ENCODE data around the gene NEK6. TPM values are rescaled to one million over a fixed set of nuclear protein-coding genes. Genes with fewer than 3 reads are reported as not detected.

Gene NEK6
- total RNA-seq, 1 experiment from 2014 or later = 43.9 TPM

DNA sequence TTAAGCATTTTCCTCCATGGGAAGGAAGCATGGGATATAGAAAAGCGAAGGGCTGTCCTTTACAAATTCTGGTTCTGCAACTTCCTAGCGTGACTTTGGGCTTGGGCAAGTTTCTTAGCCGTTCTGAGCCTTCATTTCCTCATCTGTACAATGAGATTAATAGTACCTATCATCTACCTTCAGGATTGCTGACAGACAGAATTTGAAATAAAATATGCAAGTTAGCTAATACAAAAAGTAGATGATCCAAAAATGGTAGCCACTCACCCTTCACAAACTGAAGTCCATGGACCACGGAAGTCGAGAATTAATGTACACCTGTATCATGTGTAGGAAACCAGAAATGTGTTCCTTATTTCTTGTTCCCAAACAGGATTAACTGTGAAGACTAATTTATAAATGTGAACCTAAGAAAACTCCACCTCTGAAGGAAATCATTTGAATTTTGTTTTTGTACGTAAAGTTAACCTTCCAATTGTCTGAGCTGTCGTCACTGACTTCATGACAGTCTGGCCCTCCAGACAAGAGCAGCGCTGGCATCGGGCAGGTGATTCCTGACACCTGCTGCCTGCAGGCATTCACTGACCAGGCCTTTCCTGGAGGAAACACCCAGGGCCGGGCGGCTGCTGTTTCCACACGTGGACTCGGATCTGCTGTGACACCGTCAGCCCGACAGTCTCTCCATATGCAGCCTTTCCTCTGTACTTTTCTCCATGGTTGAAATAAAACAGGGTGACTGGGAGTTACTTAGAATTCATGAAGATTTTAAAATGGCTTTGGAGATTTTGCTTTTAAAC is 94.1 kb downstream of the NEK6 start:
- no peak for DNase-seq (ENCODE audit: low read depth)

DNA sequence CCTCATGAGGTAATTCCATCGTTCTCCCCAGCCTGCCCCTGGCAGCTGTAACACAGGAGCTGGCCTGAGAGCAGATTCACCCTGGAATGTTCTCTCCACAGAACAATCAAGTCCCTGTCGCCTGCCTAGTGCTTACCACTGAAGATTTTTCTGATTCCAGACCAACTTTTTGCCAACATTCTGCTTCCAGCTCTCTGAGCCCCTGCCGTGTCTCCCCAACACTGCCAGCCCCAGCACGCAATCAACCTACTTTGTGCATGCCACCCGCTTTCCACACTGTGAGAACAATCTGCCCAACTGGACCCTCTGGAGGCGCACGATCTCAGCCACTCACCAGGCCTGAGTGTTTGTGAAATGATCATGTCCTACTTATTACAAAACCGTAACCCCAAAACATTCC is 94.9 kb downstream of the NEK6 start:
- no peak for DNase-seq (ENCODE audit: low read depth)

DNA sequence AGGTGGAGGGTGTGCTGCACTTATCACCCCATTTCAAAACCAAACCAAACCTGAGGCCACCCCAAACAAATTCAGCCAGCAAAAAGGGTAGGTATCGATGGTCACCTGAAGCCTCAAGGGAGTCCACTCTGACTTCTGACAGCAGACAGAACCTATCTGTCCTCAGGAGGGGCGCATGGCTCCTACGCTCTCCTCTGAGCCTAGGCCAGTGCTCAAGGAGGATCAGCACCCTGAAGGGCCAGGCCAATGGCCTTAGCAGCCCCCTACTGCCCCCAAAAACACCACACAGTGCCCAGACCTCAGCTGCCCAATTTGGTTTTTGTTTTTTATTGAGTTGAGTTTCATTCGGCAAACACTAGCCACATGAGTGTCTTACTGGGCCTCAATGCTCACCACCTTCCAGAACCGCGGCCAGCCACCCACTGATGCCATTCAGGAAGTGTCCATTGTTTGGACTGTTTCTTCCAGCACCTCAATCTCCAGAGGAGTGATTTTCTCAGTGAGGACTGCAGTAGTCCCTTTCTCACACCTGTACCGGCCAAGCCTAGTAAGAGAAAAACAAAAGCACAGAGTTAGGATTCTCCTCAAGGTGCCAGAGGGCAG is 95.5 kb downstream of the NEK6 start:
- no peak for DNase-seq (ENCODE audit: low read depth)

DNA sequence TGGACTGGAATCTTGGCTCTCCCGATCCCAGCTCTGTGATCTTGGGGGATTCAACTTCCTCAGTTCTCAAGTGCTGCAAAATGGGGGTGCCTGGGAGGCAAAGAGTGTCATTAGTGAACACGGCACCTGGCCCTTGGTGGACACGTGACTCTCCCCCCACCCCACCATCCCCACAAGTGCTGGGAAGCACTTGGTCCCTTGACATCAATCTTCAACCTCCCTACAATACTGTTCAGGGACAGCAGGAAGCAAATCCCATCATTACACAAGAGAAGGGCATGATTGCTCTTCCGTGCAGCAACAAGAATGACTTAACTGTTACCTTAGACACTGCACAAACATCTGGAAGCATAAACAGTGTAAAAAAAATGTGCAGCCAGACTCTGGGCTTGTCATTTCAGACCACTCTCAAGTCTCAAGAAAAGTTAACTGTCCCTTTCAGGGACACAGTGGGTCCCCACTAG is 96.1 kb downstream of the NEK6 start:
- DNase-seq (ENCODE audit: low read depth) = no peak

DNA sequence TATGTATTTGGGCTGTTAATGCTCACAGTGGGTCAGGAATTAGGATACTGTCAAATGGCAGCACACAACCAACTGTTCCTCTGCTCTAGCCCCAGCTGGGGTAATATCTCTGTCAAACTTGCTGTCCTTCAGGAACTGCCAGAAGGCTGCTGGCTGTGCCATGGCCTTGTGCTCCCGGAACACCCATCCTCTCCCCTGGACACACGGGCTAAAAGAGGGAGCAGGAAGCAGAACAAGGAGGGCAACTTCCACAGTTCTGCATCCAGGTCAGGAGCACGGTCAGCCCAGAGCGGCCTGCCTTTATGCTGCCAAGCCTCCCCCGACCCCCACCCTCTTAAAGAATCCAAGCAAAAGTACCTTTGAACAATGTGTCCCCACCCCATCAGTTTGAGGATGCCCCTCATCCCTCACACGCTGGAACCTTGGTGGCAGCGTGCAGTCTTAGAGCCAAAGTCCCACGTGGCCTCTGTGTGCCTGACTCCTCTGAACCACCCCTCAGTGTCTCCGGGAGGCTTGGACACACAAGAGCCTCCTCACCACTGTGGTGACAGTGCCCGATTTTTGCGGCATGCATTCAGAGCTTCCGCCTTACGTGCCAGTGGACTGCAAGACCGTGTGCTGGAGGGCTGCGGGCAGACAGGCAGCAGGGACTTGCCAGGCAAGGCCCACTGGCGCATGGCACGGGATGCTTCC is 96.7 kb downstream of the NEK6 start:
- DNase-seq (ENCODE audit: low read depth) = no peak

DNA sequence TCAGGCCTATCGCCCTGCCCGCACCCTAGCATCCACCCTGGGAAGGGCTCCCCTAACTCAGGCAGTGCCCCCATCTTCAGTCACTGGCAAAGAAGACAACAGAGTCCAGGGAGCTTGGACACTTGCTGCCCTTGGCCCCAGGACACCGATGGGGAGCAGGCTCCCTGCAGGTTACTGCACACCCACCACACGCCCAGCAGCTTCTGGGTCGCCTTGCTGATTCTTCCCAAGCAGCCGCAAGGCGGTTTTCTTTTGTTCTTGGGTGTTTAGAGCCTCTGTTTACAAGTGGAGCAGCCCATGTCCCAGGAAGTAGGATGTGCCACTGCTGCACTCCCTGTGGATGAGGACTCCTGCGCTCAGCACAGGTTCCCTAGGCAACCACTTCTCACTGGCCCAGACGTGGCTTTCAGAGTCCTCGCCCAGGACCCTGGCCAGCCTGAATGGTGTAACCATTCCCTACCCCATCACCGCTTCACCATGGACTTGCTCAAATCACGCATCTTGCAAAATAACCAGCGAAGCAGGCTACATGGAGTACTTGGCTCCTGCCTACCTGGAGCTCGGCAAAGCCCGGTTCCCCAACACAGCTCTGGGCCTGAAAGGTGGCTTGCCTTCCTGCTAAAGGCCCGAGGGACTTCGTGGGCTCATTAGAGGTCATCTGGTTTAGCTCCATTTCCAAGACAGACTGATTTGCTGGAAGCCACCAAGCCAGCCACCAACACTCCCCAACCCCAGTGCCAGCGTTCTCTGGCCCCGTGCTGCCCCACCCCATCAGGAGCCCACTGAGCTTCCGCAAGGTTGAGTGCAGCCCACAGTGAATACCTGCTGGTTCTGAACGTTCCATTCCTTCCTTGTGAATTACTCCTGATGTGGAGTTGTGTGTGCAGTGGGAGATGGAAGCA is 97.5 kb downstream of the NEK6 start:
- DNase-seq (ENCODE audit: low read depth) = no peak

DNA sequence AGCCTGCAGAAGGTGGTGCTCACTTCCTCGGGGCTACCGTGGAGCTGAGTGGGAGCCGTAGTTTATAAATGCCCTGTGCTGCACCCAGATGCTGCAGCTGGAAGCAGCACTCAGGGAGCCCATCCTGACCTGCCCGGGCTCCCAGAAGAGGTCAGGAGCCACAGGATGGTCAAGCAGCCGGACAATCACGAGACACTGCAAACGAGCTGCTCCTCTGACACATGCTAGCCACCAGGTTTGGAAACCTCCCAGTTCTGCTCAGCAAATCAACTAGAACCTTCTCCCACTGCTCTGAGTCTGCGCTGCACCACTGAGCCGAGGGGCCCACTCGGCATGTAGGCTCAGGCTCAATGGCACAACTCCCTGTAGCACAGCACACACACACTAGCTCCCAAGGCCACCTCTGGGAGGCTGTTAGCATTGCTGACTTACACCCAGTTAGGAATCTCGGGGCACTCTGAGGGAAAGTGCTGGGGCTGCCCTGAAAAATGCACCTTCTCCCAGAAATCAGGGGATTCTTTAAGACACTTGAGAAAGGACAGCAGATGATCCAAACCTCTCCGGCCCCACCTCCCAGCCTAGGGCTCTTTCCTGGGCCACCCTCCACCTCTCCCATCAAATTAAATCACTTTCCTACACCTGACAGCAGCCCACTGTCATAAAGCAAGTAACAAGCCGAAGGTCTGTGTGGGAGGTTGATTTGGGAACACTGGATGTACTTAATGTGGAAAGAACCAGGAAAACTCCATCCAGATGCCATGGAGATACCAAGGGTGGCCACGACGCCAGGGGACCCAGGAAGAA is 98.4 kb downstream of the NEK6 start:
- DNase-seq (ENCODE audit: low read depth) = no peak

DNA sequence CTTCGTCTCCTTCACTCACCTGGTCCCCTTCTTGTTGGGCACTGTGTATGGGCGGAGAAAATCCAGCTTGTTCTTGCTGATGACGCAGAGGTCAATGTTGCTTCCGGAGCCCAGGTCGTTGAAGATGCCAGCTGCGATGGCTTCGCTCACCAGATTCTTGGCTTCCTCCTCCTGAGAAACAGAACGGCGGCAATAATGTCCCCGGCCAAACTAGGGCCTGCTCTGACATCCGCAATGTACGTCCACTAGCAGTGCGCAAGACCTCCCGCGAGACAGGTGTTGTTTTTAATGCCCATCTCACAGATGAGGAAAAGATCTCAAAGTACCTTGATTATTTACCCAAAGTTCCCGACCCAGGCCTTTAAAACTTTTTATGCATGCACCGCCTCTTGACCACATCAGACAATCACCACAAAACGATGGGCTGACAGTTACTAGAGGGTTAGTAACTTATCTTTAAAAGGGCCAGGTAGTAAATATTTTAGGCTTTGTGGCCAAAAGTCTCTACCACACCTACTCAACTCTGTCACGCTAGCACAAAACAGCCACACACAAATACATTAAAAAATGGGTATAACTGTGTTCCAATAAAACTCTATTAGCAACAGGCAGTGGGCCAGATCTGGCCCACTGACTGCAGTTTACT is 99.1 kb downstream of the NEK6 start:
- DNase-seq (ENCODE audit: low read depth) = no peak

DNA sequence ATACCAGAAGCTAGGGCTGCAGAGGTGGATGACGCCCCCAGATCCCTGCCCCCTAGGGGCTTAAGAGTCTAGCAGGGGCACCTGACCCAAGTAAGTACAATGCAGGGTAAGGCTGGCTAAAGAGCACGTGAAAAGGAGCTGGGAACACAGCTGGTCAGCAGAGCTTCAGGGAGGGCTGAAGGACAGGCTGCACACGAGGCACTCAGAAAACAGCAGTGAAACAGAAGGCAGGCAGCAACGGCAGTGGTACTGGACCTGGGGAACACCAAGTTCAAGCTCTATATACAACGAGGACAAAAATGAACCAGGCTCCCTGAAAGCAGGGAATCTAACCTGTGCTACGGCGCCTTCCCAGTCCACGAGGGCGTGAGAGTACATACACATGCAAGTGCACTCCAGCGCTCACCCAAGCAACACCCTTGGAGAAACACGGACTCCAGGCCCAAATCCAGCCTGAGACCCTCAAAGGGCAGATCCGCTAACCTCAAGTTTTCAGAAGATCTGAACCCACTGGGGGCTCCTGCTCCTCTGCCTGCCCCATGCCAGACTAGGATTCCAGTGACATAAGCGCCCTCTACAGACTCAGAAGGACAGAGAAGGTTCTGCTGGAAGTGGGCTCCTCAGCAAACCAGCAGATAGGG is 100.1 kb downstream of the NEK6 start:
- no peak for DNase-seq (ENCODE audit: low read depth)

DNA sequence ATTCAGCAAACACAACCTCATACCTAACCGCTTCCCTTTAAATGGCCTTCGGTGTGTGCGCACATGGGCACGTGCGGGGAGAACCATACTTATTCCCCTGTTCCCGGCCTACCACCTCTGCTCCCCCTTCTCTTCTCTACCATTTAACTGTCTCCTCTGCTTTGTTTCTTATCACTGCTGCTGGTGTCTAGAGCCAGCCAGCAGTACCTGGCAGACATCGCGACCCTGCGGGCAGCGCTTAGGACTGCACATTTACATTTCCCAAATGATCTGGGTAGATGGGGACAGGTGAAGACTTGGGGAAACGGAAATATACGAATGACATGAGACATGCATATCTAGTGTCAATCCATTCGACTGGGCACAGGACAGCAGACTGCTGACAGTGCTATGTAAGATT is 100.9 kb downstream of the NEK6 start:
- no peak for DNase-seq (ENCODE audit: low read depth)

DNA sequence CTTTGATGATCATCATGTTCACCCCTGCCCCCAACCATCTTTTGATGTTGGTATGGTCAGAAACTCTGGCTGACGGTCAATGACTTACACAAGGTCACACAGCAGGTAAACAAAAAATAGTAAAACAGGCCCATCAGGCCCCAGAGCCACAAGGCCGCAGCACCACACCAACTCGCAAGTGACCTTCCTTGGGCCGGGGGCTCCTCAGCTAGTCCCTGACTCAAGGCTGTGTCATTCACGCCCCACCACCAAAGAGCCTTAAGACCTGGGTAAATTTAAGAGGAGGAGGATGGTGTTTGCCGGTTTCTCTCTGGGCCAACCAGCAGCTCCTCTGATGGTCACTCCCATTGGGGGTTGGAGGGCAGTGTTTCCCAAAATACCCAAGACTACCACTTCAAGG is 101.7 kb downstream of the NEK6 start:
- DNase-seq (ENCODE audit: low read depth) = no peak

DNA sequence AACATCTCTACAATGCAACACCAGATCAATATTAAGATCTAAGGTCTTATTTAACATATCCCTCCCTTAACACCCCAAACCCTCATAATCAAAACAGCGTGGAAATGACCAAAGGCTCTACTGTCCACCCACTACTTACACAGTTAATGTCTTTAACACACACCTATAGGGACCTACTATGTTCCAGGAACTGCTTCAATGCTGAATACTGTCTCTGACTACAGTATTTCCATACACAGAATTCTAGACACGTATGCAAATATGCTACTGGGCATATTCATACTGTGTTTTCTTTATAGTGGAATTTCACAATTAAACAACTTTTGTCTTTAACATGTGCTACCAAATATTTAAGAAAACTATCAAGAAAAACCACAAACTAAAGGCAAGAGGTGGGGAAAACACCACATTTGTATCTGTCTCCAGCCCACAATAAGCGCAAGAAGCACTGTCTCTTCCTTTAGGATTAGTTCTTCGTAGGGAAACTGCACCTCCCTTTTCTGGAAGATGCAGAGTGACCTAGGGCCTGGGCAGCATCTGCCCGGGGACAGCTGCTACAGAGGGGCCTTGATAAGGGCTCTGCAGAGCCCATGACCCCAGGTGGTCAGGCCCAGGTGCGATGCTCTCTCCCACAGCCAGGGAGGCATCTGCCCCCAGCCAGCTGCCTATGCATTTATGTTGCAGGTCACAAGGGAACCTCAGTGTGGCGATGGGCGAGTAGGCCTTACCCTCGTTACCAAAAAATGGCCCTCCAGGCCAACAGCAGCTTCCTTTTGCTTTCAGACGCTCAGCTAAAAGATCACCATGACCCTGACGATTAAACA is 102.3 kb downstream of the NEK6 start:
- DNase-seq (ENCODE audit: low read depth) = no peak

DNA sequence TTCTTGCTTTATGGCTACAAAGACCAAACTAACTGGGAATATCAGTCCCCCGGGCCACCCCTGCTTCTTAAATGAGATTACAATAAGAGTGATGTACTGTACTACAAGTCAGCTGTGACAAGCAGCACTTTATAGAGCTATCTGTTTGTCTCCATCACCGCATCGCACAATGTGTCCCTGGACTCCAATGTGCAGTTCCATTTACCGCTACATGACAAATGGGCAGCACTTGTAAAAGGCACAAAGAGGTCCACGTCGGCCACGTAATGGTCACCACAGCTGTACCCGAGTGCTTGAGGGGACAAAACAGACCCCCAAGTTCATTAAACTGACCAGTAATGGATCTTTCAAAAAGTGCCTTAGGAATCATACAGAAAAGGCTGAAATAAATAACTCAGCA is 103.4 kb downstream of the NEK6 start:
- DNase-seq (ENCODE audit: low read depth) = no peak

DNA sequence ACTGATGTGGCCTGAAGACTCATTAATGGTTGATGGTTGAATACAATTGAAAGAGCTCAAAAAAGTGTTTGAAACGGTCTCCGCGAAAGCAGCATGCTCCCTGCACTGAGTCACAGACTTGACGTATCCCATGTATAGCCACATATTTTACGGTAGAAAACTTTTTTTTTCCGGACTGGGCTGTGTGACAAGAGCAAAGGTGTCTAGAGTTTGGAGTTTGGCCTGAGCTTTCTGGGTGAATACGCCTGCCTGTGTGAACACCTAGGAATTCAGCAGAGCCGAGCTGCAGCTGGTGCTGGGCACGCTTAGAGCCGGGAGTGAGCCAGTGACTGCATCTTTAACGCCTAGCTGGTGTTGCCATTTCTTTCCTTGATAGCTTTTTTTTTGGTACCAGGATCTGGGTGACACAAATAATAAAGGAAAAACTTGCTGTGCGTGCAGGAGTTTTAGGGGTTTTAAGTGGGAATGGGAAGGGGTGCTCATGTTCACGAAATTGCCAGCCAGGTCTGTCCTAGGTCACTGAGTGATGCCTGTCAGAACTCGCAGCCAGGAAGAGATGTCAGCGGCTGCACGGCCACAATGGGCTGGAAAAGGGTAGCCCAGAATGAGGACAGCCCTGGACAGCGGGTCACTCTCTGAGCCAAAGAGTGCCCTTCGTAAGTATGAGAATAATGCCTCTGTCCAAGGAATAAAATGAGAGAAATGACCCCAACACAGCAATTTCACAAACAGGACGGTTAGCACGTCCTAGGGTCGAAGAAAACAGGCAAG is 105.8 kb downstream of the NEK6 start:
- no peak for DNase-seq (ENCODE audit: low read depth)

DNA sequence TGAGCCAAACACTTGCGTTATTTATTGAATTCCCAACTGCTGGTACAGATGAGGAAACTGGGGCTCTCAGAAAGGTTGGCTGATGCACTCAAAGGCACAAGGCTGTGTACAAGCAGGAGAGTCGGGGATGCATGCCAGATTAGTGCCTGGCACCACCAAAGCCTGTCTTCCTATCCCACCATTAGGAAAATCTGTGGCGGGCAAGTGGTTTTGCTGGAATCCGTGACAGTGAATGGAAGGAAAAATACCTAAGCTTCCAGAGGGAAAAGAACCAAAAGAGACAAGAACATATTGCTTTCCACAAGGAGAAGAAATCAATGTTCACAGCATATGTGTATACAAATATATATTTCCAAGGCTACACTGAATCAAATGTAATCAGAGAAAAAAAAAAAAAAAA is 106.4 kb downstream of the NEK6 start:
- no peak for DNase-seq (ENCODE audit: low read depth)

DNA sequence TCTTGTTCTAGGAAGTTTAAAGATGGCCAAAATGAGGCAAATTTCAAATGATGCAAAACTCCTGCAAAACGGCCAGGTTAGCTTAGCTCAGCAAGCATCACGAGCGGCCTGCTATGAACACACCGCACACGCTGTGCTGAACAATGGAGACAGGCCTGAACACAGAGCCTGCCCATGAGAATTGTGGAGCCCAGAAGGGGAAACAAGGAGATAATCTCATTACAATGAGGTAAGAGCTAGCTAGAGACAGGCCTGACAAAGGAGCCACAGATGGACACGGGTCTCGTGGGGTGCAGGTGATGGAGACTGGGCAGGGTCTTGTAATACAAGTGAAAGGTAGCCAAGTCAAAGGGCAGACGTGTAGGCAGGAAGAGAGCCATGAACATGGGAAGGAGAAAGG is 107.3 kb downstream of the NEK6 start:
- no peak for DNase-seq (ENCODE audit: low read depth)

DNA sequence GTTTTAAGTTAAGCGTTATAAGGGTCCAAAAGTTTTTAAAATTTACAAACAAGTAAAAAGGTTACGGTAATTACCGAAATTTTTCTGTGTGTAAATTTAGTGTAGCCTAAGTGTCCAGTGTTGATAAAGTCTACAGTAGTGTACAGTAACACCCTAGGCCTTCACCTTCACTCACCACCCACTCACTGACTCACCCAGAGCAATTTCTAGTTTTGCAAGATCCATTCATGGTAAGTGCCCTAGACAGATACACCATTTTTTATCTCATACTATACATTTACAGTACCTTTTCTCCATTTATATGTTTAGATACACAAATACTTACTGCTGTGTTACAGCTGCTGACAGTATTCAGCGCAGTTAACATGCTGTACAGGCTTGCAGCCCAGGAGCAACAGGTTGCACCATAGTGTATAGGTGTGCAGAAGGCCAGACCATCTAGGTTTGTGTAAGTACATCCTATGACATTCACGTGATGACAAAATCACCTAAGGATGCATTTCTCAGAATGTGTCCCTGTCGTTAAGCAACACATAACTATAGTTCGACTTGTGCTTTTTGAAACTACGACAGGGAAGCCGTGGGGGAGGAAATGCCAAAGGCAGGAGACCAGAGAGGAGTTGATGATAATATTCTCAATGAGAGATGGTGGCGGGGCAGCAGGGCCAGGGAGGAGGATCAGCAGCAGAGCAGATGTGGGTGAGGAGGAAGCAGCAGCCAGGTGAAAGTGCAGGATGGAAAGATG is 108.9 kb downstream of the NEK6 start:
- DNase-seq (ENCODE audit: low read depth) = no peak

All from HT1080 (cell line).